Neural progenitor cell (in vitro differentiated cells): ENCODE data around the gene FAM193B. TPM values are rescaled to one million over a fixed set of nuclear protein-coding genes. Genes with fewer than 3 reads are reported as not detected.
A peak's percentile ranks its signal among the peaks of the same experiment; 100 is the strongest.

Experiments used
- DNase-seq: peaks from one replicate; pipeline ENCODE4 v3.0.0-alpha.2; 2016; ENCODE audit warnings: low spot score
- H2AFZ ChIP-seq: fragments of 200-600 bp; sonication (generic); replicated peaks from 2 replicates; pipeline ENCODE4 v1.6.1; 2016; ENCODE audit warnings: antibody characterized with exemption
- H3F3A ChIP-seq: fragments of 200-600 bp; sonication (generic); 2 replicates; pipeline ENCODE4 v1.6.1; 2016; ENCODE audit warnings: antibody characterized with exemption, low read depth
- H3K27ac ChIP-seq: fragments of 200-600 bp; sonication (generic); 2 replicates; pipeline ENCODE4 v1.5.1; 2016; ENCODE audit warnings: mild to moderate bottlenecking
- H3K27me3 ChIP-seq: fragments of 200-600 bp; sonication (generic); 2 replicates; pipeline ENCODE4 v1.6.1; 2016; ENCODE audit warnings: mild to moderate bottlenecking, moderate library complexity
- H3K36me3 ChIP-seq: fragments of 200-600 bp; sonication (generic); 2 replicates; pipeline ENCODE4 v1.5.1; 2016
- H3K4me1 ChIP-seq: fragments of 200-600 bp; sonication (generic); 2 replicates; pipeline ENCODE4 v1.6.1; 2016; ENCODE audit warnings: mixed run types
- H3K4me2 ChIP-seq: fragments of 200-600 bp; sonication (generic); 2 replicates; pipeline ENCODE4 v1.6.1; 2016
- H3K4me3 ChIP-seq: fragments of 200-600 bp; sonication (generic); 2 replicates; pipeline ENCODE4 v1.5.1; 2016
- H3K79me2 ChIP-seq: fragments of 200-600 bp; sonication (generic); 2 replicates; pipeline ENCODE4 v1.6.1; 2016; ENCODE audit warnings: low read depth
- H3K9ac ChIP-seq: fragments of 200-600 bp; sonication (generic); 2 replicates; pipeline ENCODE4 v1.6.1; 2016
- H3K9me3 ChIP-seq: fragments of 200-600 bp; sonication (generic); 2 replicates; pipeline ENCODE4 v1.5.1; 2016; ENCODE audit warnings: low read depth
- H4K20me1 ChIP-seq: fragments of 200-600 bp; sonication (generic); 2 replicates; pipeline ENCODE4 v1.6.1; 2016; ENCODE audit warnings: low read depth
- H3K27ac Mint-ChIP-seq: 3 replicates; pipeline ENCODE4 v1.8.0; 2021; ENCODE audit warnings: mixed read lengths
- H3K27me3 Mint-ChIP-seq: 2 replicates; pipeline ENCODE4 v1.8.0; 2022; ENCODE audit warnings: low read depth, mild to moderate bottlenecking, inconsistent platforms, moderate library complexity, mixed read lengths; ENCODE audit not compliant: insufficient read depth
- H3K36me3 Mint-ChIP-seq: 3 replicates; pipeline ENCODE4 v1.8.0; 2021; ENCODE audit warnings: mixed read lengths
- H3K4me1 Mint-ChIP-seq: 3 replicates; pipeline ENCODE4 v1.8.0; 2021; ENCODE audit warnings: mixed read lengths
- H3K4me3 Mint-ChIP-seq: 3 replicates; pipeline ENCODE4 v1.8.0; 2021; ENCODE audit warnings: mild to moderate bottlenecking, moderate library complexity, mixed read lengths
- H3K9me3 Mint-ChIP-seq: 3 replicates; pipeline ENCODE4 v1.8.0; 2020; ENCODE audit warnings: mixed read lengths
- EZH2 ChIP-seq: fragments of 200-600 bp; sonication (generic); IDR thresholded peaks from 2 replicates; pipeline ENCODE4 v1.6.1; 2017; ENCODE audit warnings: antibody characterized with exemption, mild to moderate bottlenecking, moderate library complexity
- EZH2phosphoT487 ChIP-seq: fragments of 200-600 bp; sonication (generic); IDR thresholded peaks from 2 replicates; pipeline ENCODE4 v1.6.1; 2017; ENCODE audit warnings: antibody characterized with exemption
- total RNA-seq: library from RNA; depleted of rRNA; stranded (reverse); fragments of >200 nt; gene quantifications from 2 replicates; pipeline ENCODE4 v1.2.3, GENCODE V29; 2015; ENCODE audit warnings: low replicate concordance
- TF ChIP-seq, protein P1 (sequence below): fragments of 200-600 bp; sonication (generic); IDR thresholded peaks from 2 replicates; pipeline ENCODE4 v1.5.1; 2017; ENCODE audit warnings: antibody characterized with exemption, mild to moderate bottlenecking

The FAM193B gene
- total RNA-seq, 1 donor from 2014 or later, result 42.5 TPM

DNA sequence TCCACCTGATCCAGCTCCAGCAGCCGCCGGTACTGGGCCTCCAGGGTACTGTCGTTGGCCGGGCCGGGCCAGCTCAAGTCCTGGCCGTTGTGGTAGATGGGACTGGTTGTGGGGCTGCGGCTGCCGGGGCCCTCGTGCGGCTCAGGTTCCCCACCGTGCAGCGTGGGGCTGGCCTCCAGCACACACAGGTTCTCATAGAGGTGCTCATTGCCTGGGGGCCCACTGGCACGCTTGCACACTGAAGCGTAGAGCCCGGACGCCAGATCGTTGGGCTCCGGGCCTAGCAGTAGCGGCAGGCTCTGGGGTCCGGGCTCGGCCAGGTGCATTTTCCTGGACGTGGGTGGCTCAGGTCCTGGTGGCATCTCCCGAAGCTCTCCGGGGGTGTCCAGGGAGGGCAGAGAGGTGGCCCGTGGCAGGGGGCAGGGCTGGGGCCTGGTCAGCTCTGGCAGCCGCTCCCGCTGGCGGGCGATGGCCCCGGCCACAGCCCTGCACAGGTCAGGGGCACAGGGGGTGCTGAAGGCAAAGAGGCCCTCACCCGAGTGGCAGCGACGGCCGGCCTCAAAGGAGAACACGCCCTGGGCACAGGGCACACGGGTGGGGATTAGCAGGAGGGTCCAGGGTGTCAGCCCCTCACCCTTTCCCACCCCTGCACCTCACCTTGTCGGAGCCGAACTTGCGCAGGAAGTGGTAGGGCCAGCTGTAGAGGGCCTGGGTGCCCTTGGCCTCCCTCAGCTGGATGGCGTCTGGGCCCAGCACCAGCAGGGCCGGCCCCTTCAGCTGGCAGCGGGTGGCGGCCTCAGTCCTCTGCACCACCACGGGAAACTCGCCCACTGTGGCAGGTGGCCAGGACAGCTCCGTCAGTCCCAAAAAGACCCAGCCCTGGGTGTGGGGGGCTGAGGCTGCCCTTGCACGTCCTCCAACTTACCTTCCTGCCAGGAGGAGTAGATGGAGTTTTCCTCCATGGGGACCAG lies 50.0 kb downstream of the FAM193B start:
- peaks cover 4% of the 10 kb centered on the region for H3K27me3 ChIP-seq
- no peak overlapping the region for H3K4me2 ChIP-seq
- no peaks in the 10 kb centered on the region for H3K36me3 ChIP-seq
- no peak overlapping the region for H3K4me3 ChIP-seq
- H3F3A ChIP-seq, result no peaks in the 10 kb centered on the region
- no peaks in the 10 kb centered on the region for H4K20me1 ChIP-seq
- H3K4me3 Mint-ChIP-seq, result no peak overlapping the region
- no peaks in the 10 kb centered on the region for H3K9me3 Mint-ChIP-seq
- H3K9ac ChIP-seq, result no peak overlapping the region
- H2AFZ ChIP-seq, result no peak overlapping the region
- no peaks in the 10 kb centered on the region for H3K79me2 ChIP-seq
- H3K27me3 Mint-ChIP-seq, result peaks cover 7% of the 10 kb centered on the region
- TF ChIP-seq EZH2, result no peak
- no peak for TF ChIP-seq EZH2phosphoT487
- TF ChIP-seq, protein P1, sequence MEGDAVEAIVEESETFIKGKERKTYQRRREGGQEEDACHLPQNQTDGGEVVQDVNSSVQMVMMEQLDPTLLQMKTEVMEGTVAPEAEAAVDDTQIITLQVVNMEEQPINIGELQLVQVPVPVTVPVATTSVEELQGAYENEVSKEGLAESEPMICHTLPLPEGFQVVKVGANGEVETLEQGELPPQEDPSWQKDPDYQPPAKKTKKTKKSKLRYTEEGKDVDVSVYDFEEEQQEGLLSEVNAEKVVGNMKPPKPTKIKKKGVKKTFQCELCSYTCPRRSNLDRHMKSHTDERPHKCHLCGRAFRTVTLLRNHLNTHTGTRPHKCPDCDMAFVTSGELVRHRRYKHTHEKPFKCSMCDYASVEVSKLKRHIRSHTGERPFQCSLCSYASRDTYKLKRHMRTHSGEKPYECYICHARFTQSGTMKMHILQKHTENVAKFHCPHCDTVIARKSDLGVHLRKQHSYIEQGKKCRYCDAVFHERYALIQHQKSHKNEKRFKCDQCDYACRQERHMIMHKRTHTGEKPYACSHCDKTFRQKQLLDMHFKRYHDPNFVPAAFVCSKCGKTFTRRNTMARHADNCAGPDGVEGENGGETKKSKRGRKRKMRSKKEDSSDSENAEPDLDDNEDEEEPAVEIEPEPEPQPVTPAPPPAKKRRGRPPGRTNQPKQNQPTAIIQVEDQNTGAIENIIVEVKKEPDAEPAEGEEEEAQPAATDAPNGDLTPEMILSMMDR, result no peak
- no peaks in the 10 kb centered on the region for H3K9me3 ChIP-seq
- H3K27ac Mint-ChIP-seq, result no peak overlapping the region
- peaks cover 9% of the 10 kb centered on the region for H3K4me1 ChIP-seq
- H3K27ac ChIP-seq, result no peak overlapping the region
- H3K4me1 Mint-ChIP-seq, result peaks cover 35% of the 10 kb centered on the region
- no peak for DNase-seq
- no peaks in the 10 kb centered on the region for H3K36me3 Mint-ChIP-seq

DNA sequence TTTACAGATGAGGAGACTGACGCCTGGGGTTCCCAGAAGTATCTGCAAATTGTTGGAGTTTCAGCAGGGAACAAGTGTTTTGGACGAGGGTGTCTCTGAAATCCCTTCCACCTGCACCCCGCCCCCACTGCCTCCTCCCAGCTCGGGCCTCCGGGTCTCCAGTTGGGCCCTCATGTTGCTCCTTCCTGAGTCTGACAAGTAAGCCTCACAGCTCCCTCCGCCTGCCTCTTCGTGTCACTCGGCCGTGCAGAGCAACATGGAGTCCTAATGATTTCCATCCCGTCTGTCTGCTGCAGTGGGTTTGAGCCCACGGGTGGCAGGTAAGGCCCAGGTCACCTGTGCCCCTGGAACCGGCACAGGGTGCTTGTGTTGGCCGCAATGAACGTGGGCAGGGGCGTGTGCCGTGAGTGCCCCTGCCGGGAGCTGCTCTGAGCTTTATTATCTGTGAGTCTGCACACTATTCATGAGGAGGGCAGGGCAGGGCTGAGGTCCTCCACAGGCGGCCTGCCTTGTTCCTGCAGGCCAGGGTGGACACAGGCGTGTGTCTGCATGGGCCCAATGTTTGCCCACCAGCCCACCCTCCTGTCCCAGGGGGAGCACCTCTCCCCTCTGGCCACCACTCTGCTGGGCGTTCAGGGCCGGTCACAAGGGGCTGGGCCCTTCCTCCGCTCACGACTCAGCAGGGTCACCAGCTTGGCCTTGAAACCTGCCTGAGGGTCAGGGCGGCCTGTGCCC lies 50.8 kb downstream of the FAM193B start:
- no peak for DNase-seq
- Histone ChIP-seq H4K20me1 (no peaks in the 10 kb centered on the region), H2AFZ (no peak overlapping the region), H3K9me3 (no peaks in the 10 kb centered on the region), H3K4me3 (no peak overlapping the region), H3K27ac (no peak overlapping the region), H3K79me2 (no peaks in the 10 kb centered on the region), H3K27me3 (peaks cover 13% of the 10 kb centered on the region), H3F3A (peaks cover 4% of the 10 kb centered on the region), H3K9ac (no peak overlapping the region), H3K4me2 (no peak overlapping the region), H3K4me1 (peaks cover 10% of the 10 kb centered on the region), H3K36me3 (no peaks in the 10 kb centered on the region)
- no peaks in the 10 kb centered on the region for H3K9me3 Mint-ChIP-seq
- H3K4me3 Mint-ChIP-seq, result no peak overlapping the region
- no peak for TF ChIP-seq EZH2
- TF ChIP-seq EZH2phosphoT487, result no peak
- H3K36me3 Mint-ChIP-seq, result no peaks in the 10 kb centered on the region
- peaks cover 10% of the 10 kb centered on the region for H3K27me3 Mint-ChIP-seq
- peaks cover 38% of the 10 kb centered on the region for H3K4me1 Mint-ChIP-seq
- no peak overlapping the region for H3K27ac Mint-ChIP-seq

DNA sequence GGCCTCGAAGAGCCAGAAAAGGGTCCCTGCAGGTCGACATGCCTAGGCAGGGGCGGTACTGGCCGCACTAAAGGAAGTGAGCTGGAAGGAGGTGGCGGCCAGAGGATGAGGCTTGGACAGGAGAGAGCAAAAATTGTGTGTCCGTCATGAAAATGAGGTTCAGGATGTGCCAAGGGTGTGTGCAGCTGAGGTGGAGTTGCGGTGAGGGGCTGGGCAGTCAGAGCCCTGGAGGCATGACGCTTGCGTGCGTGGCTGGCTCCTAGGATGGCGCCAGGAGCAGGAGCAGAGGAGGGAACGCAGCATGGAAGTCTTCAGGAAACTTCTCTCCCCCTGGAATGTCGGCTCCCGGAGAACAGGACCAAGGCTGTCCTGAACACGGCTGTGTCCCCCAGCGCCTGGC lies 51.5 kb downstream of the FAM193B start:
- Histone ChIP-seq H3K79me2 (no peaks in the 10 kb centered on the region), H3F3A (peaks cover 11% of the 10 kb centered on the region), H3K4me3 (no peak overlapping the region), H3K27me3 (peaks cover 19% of the 10 kb centered on the region), H4K20me1 (no peaks in the 10 kb centered on the region), H3K36me3 (no peaks in the 10 kb centered on the region), H3K4me1 (peaks cover 15% of the 10 kb centered on the region), H2AFZ (no peak overlapping the region), H3K9ac (peak overlapping the region; percentile 20), H3K27ac (no peak overlapping the region), H3K9me3 (no peaks in the 10 kb centered on the region), H3K4me2 (no peak overlapping the region)
- Mint-ChIP-seq H3K4me1 (peaks cover 43% of the 10 kb centered on the region), H3K4me3 (peak overlapping the region; percentile 65), H3K9me3 (no peaks in the 10 kb centered on the region), H3K27me3 (peaks cover 14% of the 10 kb centered on the region), H3K36me3 (no peaks in the 10 kb centered on the region), H3K27ac (peak overlapping the region; percentile 1)
- no peak for TF ChIP-seq EZH2phosphoT487
- no peak for TF ChIP-seq EZH2
- TF ChIP-seq, protein P1, result no peak
- DNase-seq, result no peak
